Globus pallidus (tissue), 1 donor: Measurements from ENCODE around the gene BRD3.
A peak's percentile ranks its signal among the peaks of the same experiment; 100 is the strongest.
"Not testable (repeated sequence)": the region's sequence is repeated elsewhere in the genome, so short reads cannot be mapped to it uniquely, and the experiment has no call there.

Experiments
- DNase-seq: peaks from one replicate; pipeline ENCODE4 v3.0.0-alpha.2; 2015; ENCODE audit warnings: low spot score

Gene BRD3

DNA sequence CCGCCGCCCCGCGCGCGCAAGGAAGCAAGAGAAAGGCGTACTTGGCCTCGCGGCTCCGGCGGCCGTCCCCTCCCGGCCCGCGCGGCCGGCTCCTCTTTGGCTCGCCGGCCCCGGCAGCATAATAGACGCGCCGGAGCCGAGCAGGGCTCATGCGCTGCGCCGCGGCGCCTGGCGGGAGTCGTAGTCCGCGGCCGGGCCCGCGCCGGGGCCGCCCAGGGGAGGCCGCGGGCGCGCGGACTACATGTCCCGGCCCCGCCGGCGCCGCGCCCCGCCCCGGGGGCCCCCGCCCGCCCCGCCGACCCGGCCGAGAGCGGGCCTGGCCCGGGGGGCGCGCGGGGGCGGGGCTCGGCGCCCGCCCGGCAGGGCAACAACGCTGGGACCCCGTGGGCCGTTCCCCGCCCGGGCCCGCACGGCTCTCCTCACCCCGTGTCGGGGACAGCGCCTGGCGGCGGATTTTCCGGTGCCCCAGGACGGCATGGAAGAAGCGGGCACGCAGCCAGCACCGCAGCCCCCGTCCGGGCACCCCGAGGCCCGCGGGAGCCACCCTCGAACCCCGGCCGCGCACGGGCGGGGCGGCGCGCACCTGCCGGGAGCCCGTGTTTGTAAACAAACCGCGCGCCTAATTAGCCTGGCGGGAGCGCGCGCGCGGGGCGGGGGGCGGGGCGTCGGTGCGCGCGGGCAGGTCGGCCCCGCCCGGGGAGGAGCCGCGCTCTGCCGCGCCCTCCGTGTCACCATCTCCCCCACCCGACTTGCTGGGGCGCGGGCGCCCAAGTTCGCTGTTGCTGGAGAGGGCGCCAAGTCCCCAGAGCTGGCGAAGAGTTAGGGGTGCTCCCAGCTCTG, at the start of gene BRD3:
Gene BRD3, minus strand, starts transcription at position 123 of the 840 bp plus-strand sequence. CDS start 14,549 bp downstream, outside the sequence.
- peak; percentile 88 for DNase-seq

DNA sequence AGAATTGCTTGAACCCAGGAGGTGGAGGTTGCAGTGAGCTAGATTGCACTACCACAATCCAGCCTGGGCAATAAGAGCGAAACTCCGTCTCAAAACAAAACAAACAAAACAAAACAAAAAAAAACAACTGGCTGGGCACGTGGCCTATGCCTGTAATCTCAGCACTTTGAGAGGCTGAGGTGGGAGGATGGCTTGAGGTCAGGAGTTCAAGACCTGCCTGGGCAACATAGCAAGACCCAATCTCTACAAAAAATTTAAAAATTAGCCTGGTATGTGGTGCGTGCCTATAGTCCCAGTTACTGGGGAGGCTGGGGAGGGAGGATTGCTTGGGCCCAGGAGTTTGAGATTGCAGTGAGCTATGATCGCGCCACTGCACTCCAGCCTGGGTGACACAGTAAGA, 44.7 kb upstream of the BRD3 start:
- DNase-seq, result no peak

DNA sequence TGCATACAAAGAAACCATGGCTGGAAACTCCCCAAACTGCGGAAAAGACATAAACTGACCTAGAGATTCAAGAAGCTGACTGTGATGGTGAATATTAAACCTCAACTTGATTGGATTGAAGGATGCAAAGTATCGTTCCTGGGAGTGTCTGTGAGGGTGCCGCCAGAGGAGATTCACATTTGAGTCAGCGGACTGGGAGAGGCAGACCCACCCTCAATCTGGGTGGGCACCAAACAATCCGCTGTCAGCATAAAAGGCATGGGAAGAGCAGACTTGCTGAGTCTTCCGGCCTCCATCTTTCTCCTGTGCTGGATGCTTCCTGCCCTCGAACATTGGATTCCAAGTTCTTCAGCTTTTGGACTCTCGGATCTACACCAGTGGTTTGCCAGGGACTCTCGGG, 43.2 kb upstream of the BRD3 start:
- DNase-seq, result no peak

DNA sequence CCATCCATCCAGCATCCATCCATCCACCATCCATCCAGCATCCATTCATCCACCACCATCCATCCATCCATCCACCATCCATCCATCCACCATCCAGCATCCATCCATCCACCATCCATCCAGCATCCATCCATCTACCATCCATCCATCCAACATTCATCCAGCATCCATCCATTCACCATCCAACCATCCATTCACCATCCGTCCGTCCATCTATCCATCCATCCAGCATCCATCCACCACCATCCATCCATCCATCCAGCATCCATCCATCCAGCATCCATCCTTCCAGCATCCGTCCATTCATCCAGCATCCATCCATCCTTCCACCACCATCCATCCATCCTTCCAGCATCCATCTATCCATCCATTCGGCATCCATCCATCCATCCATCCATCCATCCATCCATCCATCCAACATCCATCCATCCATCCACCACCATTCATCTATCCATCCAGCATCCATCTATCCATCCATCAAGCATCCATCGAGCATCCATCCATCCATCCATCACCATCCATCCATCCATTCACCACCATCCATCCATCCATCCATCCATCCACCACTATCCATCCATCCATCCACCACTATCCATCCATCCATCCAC, 35.7 kb upstream of the BRD3 start:
- no peak for DNase-seq

DNA sequence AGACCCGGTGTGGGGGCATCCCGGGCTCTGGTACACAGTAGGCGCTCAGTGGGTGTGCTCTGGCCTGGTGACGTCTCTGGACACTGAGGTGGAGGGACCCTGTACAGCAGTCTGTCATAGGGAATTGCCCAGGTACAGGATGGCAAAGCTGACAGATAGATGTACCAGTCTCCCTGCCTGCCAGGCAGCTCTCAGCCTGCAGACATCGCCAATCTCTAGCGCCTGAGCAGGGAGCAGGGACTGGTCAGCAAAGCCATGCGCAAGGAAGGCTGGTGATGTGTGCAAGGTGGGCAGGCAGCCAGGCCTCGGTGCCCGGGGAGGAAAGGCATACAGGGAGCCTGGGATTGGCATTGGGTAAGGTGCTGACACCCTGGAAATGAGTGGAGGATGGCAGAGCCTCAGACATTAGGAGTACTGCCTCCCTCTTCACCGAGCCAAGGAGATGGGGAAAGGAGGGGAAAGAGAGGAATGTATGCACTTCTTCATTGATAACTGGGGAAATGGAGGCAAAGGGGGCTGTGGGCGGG, 33.9 kb upstream of the BRD3 start:
- DNase-seq, result no peak

DNA sequence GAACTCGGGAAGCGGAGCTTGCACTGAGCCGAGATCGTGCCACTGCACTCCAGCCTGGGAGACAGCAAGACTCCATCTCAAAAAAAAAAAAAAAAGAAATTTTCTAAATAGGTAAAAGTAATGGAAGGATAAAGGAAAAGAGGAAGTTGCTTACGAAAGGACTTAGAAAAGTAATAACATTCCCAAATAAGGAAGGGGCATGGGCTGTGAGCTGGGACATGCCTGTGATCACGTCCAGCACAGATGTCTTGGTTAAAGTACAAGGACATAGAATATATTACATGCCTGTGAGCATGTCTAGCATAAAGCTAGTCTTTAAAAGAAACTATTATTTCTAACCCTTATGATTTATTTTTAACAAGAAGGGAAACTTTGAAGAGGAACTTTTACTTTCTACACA, 33.3 kb upstream of the BRD3 start:
- DNase-seq, result not testable (repeated sequence)

DNA sequence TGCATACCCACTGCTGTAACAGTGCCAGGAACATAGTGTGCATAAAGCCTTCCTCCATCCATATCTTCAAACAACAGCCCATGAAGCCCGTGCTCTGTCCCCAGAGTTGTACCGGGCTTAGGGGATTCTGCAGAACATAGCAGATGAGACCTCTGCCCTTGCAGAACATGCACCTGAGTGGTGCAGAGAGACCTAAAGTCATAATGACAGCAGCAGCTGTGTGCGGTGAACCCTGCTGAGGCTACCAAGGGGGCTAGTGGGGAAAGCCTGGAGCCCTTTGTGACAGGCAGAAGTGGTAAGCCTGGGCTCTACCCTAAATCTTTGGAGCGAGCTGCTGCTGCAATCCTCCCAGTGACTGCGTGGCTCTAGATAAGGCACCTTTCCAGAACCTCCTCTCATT, 32.2 kb upstream of the BRD3 start:
- DNase-seq, result no peak

DNA sequence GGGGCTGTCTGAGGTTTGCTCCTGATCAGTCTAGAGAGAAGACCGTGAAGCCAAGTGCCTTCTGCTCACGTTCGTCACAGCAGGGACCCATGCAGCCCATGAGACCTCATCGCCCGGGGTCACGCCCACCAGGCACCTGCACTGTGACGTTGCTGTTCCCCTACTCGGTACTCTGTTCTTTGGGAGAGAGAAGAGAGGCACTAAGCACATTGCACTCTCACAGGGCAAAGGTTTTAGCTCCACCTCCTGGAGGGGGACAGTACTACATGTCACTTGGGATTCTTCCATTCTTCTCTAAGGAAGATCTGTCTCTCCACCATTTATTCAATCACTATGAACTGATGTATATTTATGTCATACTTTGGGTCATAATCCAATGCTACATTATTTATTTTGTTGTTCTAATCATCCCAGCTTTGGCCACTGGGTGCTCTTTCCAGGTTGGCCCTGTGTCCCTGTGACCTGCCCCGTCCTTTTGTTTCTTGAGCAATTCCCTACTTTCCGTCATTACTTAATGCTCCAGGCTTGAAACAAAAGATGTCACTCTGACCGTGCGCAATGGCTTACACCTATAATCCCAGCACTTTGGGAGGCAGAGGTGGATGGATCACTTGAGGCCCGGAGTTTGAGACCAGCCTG, 31.4 kb upstream of the BRD3 start:
- DNase-seq, result no peak

DNA sequence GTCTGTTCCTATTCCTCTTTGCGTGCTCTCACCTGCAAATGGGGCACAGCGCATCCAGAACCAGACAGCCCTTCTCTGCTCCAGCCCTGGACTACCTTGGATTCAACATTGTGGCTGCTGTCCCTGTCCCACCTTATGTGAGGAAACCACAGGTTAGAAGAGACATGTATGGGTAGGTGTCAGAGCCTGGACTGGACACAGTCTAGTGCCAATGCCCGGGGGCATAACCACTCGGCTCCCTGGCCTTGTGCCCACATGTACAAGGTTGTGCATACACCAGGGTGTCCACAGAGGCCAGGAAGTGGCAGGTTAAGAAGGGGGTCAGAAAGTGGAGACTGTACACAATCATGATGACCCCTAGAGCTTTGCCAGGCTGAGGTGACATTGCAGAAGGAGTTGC, 22.1 kb upstream of the BRD3 start:
- DNase-seq, result no peak

DNA sequence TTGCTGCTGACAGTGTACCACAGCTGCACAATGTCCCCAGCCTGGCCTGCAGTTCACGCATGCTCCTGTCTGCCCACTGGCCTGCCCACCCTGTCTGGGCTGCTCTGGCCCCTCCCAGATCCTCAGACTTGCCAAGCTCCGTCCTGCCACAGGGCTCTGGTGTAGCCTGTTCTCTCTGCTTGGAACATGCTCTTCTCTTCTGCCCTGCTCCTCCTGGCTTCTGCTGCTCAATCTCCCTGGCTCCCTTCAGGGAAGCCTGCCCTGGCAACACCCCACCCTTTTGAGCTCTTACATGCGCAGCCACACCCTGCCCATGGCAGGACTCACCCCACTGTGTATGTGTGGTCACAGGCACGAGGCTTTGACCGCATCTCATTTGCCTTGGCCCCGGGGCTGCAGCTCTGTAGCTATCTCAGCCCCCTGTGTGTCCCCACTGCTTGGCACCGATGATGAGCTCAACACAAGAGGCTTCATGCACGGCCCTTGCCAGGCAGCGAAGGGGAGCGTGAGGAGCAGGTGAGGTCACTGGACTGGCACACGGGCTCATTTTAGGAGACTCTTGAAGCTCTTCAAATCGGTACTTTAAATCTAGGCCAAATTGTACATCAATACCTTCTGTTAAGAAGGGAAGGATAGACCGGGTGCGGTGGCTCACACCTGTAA, 20.4 kb upstream of the BRD3 start:
- DNase-seq, result no peak

DNA sequence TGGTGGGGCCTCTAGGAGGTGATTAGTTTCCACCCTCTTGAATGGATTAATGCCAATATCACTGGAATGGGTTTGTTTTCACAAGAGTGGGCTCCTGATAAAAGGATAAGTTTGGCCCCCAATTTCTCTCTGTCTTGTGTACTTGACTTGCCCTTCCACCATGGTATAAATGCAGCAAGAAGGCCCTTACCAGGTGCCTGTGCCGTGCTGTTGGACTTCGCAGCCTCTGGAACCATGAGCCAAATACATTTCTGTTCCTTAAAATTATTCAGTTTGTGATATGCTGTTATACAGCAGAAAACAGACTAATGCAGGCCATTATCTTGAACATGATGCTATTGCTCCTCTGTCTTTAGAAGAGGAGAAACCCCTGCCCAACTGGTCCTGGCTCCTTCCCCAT, 17.8 kb upstream of the BRD3 start:
- no peak for DNase-seq

DNA sequence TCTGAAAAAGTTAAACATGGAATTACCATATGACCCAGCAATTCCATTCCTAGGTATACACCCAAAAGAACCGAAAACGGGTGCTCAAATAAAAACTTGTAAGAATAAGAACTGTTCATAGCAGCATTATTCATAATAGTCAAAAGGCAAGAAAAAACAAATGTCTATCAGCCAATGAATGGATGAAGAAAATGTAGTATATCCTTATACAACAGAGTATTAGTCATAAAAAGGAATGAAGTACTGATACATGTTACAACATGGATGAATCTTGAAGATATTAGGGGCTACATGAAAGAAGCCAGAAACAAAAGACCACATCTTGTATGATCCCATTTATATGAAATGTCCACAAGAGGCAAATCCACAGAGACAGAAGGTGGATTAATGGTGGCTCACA, 15.6 kb upstream of the BRD3 start:
- DNase-seq, result no peak

DNA sequence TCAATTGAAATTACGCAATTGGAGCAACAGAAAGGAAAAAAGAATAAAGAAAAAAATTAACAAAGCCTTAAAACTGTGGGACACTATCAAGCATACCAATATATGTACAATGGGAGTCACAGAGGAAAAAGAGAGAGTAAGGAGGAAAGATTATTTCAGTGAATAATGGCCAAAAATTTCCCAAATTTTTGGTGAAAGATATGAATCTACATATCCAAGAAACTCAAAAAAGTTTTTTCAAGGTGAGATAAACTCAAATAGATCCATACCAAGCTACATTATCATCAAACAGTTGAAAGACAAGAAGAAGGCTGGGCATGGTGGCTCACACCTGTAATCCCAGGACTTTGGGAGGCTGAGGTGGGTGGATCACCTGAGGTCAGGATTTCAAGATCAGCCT, 8.8 kb upstream of the BRD3 start:
- DNase-seq, result no peak

DNA sequence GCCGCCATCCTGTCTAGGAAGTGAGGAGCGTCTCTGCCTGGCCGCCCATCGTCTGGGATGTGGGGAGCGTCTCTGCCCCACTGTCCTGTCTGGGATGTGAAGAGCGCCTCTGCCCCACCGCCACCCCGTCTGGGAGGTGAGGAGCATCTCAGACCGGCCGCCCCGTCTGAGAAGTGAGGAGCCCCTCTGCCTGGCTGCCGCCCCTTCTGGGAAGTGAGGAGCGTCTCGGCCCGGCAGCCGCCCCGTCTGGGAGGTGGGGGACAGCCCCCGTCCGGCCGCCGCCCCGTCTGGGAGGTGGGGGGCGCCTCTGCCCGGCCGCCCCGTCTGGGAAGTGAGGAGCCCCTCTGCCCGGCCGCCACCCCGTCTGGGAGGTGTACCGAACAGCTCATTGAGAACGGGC, 7.9 kb upstream of the BRD3 start:
- DNase-seq, result not testable (repeated sequence)

DNA sequence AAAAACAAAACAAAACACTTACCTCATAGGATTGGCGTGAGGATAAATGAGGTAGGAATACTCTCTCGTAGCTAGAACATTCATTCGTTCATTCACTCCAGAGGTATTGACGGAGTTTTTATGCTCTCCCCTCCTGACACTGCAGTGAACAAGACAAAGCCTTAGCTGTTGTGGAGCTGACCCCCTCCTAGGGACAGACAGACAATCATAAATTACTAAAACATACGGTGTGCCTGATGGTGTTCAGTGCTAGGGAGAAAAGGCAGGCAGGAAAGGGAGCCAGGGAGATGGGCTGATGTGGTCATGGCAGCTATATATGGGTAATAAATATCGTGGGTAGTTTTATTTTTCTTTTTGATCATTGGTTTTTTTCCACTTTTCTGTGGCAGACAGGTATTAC, 5.7 kb upstream of the BRD3 start:
- DNase-seq, result no peak

DNA sequence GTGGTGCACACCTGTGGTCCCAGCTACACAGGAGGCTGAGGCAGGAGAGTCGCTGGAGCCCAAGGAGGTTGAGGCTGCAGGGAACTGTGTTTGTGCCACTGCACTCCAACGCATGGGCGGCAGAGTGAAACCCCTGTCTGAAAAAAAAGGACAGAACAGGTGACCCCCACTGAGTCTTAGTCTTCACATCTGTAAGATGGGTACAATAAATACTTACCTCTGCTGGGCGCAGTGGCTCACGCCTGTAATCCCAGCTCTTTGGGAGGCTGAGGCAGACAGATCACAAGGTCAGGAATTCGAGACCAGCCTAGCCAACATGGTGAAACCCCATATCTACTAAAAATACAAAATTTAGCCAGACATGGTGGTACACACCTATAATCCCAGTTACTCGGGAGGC, 4.9 kb upstream of the BRD3 start:
- not testable (repeated sequence) for DNase-seq

DNA sequence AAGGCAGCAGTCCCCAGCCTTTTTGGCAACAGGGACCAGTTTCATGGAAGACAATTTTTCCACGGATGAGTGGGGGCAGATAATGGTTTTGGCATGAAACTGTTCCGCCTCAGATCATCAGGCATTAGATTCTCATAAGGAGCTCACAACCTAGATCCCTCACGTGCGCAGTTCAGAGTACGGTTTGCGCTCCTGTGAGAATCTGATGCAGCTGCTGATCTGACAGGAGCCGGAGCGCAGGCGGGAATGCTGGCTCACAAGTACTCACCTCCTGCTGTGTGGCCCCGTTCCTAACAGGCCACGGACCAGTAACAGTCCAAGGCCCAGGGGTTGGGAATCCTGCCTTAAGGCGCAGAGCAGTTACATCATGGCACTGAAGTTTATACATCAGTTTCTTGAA, 3.3 kb upstream of the BRD3 start:
- DNase-seq, result no peak

DNA sequence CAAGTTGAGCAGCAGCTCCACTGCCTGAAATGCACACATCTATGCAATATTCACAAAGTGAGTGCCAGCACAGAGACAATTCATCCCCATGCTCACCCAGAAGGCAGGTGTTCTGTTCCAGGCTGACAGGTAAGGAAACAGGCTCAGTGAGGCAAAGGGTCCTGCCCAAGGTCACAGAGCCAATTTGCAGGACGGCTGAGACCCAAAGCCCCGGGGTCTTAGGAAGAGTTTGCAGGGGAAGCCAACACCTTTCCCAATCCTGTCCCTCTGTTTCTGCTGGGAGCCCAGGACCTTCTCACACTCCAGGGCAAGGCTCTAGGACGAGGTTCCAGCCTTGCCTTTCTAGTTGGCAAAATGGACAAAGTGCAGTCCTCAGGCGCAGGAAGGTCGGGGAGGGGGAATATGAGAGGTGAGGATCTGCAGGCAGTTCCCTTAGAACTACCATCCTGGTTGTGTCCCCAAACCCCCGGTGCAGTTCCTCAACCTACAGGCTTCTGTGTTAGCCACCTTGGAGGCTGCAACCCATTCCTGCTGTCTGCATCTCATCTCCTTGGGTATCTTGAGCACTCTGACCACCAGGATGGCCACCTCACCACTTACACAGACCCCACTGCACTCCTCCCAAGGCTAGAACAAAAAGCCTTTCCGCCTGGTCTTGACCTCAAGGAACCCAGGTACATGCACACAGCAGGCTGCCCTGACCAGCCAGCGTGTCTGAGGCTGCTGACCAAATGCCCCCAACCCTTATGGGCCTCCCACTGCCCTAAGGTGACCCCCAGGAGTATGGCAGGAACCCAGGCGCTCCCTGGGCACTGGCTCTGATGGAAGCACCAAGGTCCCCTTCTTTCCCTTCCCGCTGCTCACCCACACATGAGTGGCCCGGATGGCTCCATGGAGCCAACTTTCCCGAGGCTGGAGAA, 1.9 kb upstream of the BRD3 start:
- DNase-seq, result no peak

DNA sequence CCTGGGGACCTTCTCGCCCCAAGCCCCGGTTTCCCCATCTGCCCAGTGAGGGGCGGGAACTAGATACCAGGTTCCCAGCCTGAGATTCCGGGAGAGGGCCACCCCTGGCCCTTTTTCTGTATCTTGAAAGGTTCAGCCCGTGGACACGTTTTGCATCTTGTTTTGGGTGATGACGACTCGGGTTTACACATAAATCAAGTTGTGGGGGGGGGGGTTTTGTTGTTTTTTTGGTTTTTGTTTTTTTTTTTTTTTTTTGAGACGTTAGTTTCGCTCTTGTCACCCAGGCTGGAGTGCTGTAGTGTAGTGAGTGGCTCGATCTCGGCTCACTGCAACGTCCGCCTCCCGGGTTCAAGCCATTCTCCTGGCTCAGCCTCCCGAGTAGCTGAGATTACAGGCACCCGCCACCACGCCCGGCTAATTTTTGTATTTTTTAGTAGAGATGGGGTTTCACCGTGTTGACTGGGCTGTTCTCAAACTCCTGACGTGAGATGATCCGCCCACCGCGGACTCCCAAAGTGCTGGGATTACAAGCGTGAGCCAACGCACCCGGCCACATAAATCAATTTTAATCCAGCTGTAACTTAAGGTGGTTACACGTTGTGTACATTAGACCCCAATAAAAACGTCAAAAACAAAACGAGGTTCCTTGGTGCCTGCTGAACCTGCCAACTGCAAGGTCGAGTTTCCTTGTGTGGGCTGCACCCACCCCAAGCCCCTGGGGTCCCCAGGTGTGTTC, 1.1 kb upstream of the BRD3 start:
- no peak for DNase-seq
